NCI-H2029 treated with DMSO at 0.1 percent for 48 hours (cell line): ENCODE results near the gene ZRSR2.
"Not testable (repeated sequence)": the region's sequence is repeated elsewhere in the genome, so short reads cannot be mapped to it uniquely, and the experiment has no call there.

Source experiments
- DNase-seq: peaks from one replicate; lab custom pipeline; 2025; lab: John Stamatoyannopoulos, UW

Gene ZRSR2

DNA sequence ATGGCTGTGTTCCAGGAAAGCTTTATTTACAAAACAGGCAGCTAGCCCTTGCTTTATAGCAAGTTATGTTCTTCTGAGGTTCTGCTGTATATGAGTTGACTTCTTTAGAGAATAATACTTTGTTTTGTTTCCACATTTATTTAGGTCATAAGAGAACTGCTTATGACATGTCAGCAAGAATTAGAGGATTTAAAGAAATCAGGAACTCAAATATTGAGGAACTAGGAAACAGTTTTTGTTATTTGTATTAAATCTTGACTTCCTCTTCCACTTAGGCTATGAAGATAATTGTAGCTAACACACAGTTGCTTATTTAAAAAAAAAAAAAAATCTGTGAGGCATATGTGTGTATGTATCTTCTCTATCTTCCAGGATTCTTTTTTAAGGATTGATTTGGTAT is 14.3 kb downstream of the ZRSR2 start:
- DNase-seq, result no peak

- no peak for DNase-seq
These were observed 18.0 kb downstream of the ZRSR2 start for GRCh38 chrX:15808254-15808653.

- DNase-seq, result no peak
These were observed 22.1 kb downstream of the ZRSR2 start for GRCh38 chrX:15812192-15812938.

GRCh38 chrX:15813416-15813815 is 23.1 kb downstream of the ZRSR2 start:
- DNase-seq, result no peak

DNA sequence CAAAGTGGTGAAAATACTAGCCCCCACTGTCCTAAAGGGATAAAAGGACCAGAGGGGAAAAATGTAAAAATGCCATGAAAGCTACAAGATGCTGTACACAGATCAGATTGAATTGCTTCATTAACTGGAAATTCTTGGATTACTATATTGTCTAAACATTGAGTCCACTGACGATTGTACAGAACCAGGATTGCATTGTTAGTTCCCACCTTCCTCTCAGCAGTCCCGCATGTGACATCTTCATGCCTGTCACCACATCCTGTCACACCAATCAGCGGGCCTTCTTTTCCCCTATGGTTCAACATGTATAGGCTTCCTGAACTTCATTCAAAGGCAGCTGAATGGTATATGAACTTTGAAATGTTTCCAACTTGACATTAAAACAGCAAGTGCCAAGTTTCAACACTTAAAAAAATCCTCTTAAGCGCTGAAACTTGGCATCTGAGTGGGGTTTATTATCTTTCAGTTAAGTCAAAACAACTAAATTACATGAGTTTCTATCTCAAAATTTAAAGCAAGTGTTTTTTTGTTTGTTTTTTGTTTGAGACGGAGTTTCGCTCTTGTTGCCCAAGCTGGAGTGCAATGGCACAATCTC is 24.6 kb downstream of the ZRSR2 start:
- DNase-seq, result no peak

DNA sequence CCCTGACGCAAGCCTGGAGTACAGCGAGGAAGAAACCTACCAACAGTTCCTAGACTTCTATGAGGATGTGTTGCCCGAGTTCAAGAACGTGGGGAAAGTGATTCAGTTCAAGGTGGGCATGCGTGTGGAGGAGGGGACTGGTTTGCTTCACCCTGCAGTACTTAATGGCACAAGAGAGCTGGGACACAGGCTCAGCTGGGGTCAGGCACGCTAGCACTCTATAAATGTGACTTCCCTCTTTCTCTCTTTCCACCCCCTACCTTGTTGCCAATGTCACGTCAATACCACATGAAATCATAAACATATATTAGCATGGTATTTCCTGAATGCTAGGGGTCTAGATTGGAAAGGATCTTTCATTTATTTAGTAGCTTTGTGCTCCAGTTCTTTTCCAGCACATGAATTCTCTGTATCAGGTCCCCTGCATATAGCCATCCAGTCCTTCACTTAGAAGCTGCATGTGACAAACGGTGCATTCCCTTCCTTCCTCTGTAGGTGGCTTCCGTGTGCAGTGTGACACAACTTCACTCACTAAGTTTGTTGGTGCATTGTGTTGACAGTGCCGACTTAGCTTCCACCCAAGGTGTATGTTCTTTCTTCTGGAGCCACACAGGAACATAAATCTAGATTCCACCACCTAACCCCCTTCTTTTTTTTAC is 25.6 kb downstream of the ZRSR2 start:
- no peak for DNase-seq

DNA sequence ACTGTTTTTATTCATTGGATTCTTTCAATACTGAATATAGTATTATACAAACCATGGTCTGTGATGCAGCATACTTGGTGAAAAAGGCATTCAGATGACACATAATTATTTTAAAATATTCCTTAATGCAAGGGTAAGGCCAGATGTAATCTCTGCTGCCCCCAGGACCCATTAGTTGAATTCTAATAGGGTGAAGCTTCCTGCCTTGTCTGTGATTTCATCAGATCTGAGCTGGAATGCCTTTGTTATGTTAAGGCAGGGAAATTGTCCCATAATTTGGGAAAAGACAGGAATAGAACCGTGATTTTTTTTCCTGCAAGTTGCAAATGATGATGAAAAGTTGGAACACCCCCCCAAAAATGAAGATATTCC is 26.1 kb downstream of the ZRSR2 start:
- no peak for DNase-seq

GRCh38 chrX:15816886-15817285 is 26.6 kb downstream of the ZRSR2 start:
- no peak for DNase-seq

DNA sequence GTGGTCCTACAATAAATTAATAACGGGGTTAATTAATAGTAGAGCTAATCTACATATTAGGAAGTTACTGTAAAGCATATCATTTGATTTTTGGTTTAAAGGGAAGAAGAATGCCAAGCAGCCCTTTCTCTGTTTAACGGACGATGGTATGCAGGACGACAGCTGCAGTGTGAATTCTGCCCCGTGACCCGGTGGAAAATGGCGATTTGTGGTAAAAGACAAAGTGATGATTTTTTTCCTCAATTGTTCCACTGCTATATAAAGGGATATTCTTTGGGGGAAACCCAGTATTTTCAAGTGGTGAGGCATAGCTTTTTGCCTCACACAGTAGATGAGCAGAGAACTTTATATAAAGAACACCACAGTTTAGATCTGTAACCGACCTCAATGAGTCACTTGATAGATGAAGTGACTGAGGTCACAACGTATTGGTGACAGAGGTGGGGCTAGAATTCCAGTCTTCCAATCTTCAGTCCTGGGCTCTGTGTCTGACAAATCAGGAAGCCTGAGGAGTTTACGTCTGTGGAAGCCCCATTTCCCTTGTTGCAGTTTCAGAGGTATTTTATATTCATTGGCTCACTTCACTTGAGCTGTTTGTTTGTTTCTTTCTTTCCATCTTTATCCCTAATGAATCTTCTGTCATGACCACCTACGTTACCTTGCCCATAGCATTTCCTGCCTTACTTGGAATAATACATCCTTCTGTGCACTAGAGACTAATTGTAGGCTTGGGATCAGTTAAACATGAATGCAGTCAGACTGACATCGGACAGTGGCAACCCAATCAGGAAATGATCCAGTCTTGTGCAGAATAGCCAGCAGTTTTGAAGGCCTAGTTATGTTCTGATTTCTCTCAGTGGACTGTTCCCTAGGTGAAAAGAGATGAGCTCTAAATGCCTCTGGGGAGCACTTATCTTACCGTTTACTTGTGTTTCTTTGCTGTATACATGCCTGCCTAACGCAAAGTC is 30.1 kb downstream of the ZRSR2 start:
- no peak for DNase-seq

DNA sequence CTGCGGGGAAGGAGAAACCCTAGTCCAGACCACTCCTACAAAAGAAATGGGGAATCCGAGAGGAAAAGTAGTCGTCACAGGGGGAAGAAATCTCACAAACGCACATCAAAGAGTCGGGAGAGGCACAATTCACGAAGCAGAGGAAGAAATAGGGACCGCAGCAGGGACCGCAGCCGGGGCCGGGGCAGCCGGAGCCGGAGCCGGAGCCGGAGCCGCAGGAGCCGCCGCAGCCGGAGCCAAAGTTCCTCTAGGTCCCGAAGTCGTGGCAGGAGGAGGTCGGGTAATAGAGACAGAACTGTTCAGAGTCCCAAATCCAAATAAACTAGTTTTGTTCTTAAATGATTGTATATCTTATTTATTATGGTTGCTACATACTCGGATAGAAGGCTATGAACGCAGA is 32.6 kb downstream of the ZRSR2 start:
- no peak for DNase-seq

DNA sequence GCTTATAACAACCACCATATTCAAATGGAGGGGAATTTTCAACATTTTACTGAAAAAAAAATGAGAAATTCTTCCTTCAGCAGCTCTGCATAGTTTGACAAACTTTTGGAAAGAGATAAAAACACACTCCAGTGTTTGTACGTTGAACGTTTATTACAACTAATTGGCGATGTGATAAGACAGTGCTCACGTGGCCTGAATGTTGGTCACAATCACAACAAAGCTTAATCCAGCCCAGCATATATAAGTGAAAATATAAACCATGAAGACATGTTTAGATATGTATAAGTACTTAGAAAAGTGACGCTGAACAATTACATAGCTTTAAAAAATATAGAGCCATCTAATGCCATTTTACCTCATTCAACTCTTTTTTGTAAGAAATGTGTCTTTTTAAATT is 35.7 kb downstream of the ZRSR2 start:
- DNase-seq, result no peak

- no peak for DNase-seq
These were observed 38.9 kb downstream of the ZRSR2 start for GRCh38 chrX:15829217-15829616.

DNA sequence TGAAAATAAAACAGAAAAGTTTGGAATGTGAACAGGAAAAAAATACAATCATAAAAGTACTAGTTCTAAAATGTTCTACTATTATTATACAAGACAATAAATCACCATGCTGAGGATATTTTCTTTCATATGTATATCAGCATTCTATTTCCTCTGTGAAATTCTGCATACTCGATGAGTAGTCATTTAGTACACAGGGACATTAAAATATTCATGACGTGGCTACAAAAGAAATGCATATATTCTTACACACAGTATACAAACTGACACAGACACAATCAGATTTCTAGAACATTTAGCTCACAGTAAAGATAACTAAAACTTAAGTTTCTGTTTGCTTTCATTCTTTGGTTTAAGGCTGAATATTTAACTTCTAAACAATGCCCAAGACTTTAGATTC is 41.1 kb downstream of the ZRSR2 start:
- not testable (repeated sequence) for DNase-seq

DNA sequence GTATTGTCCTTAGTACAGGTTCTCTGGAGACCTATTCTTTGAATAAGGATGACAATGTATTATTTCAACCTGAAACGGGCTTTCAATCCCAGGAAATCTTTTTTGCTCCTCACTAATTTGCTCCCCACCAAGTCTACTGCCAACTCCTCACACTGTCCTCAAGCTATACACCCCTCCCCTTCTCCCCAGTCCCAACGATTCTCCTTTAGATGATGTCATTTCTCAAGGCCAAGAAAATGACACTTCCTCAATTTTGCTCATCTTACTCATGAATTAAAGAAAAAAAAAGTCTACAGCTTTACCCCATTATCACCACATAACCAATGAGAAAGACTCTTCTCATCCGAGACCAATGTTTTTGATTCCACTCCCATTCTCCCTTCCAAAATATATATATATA is 43.8 kb downstream of the ZRSR2 start:
- DNase-seq, result no peak

DNA sequence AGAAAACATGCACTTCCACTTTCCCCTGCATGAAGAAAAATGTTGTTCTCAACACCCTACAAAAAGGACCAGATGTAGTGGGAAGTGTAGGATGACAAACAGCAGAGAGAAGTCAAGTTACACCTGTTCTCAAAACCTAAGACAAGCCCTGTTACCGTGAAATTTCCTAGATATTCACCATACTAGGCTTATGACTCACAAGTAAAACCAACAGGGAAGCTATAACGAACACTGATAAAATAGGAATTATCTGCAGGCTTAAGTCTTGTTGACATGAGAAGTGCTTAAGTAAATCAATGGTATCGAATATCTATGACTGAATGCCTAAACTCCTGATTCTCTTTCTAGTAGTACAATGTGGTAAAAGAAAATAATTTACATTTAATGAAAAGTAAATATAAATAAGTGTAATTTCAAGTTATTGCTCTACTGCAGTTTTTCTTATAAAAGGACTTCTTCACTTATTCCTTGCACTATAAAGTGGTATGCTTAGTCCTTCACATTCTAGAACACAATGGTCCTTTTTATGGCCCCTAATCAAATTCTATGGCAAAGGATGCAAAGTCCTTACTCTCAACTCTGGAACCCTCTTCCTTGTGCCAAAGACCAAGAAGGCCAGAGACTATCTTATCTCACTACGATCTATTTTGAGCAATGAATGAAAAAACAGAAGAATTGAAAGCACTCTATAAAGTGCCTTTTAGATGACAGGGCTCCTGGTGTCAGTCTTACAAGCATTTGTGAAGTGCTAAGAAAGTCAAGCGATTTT is 44.7 kb downstream of the ZRSR2 start:
- DNase-seq, result no peak

DNA sequence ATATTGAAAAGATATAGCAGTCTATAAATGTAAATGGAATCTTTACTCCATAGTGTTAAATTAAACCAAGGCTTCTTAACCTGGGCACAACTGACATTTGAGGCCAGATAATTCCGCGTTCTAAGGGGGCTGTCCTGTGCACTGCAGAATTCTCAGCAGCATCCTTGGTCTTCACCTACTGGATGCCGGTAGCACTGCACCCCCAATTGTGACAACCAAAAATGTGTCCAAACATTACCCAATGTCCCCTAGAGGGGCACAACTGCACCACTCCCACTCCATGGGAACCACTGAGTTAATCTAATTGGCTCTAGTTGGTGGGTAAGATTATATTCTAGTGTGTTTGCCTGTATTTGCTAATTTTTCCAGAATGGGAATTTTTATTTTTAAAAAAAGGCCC is 47.7 kb downstream of the ZRSR2 start:
- no peak for DNase-seq

DNA sequence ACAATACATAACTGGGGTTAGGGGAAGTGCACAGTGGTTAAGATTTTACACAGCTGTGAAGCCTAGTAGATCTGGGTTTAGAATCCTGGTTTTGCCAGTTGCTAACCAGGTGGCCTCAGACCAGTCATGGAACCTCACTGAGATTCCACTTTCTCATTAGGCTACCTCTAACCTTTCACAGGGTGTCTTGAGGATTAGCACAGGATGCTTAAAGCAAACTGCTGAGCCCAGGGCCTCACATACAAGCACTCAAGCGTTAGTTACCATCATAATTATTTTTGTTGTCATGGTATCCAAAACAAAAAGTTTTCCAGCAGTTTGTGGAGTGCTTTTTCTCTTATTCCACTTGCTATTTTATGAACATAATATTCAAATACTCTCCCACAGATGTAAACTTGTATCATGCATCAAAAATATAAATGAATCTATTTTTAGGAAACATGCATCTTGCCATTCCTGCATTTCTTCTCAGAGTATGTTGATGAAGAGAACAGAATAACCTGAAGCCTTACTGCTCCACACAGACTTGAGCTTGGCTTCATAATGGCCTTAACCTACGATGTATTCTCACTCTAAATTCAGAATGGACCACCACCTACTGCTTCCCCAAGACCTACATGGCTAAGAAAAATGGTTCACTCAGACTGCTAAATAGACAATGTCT is 51.7 kb downstream of the ZRSR2 start:
- DNase-seq, result no peak

DNA sequence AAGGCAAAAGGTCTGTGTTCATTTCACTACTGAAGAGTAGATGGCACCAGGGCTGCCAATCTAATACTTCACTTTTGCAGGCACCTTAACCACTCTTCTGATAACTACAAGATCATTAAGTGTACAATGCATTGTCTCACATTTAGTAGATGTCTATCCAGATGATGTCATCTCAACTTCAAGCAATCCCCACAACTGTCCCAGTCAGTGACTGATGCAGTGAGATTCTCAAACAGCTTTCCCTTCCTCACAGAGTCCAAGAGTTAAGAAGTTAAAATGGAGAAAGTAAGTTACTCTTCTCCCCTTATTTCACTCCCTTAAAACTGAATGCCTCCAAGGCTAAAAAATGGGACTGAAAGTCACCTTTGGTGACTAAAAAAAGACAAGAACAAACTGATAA is 53.7 kb downstream of the ZRSR2 start:
- DNase-seq, result no peak

DNA sequence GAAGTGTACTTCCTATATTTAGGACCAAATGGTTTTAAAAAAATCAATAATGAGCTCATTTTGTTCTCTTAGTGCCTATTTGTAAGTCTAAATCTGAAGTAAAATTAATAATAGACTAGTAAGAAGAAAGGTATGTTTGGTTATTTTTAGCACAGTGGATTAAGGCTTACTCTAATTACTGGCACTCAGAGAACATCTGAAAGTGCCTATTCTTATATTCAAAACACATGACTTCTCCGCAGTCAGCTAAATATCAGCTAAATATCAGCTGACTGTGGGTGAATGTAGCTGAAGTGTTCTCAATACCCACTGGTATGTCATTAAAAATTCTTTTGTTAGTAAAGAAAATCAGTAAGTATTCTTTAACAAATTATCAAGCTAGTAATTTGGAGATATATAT is 58.3 kb downstream of the ZRSR2 start:
- DNase-seq, result no peak

DNA sequence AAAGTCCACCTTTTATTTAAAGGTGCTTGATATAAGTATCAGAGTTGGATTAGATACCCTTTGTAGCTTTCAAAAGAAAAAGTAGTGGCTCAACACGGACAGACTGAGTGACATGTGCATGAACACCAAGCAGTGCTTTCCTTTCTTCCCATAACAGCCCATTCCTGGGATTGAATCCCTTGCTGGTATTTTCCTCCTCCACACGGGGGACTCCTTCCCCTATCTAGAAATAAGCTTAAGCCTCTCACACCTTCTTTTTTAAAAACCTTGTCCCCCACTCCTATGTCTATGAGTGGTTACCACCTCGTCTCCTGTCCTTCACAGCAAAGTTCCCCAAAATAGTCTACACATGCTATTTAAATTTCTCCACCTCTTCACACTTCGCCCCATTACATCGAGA is 59.3 kb downstream of the ZRSR2 start:
- DNase-seq, result no peak

DNA sequence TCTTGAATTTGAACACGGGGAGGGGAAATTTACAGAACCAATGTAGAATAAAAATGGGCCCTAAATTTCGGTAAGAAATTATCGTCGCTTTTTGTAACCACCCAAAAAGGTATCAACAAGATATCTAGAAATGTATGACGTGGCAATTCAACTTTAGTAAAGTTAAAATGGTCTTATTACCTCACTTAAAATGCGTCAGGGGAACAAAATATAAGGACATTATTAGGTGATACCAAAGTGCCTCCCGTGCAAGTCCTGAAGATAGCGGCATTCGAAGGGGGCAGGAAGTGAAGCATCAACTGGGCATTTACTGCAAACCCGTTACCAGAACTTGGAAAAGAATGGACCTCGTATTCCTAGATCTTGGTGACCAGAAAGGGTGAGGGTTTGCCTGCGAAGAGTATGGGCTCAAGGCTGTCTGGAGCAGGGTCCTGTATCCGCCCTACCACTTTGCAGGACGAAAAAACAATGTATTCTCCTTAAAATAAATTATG is 63.3 kb downstream of the ZRSR2 start:
- no peak for DNase-seq
